GM20000 (cell line): ENCODE results near the gene ELMO1.
"Not testable (repeated sequence)": the region's sequence is repeated elsewhere in the genome, so short reads cannot be mapped to it uniquely, and the experiment has no call there.

ENCODE experiments used
- DNase-seq: peaks from one replicate; pipeline ENCODE4 v3.0.0; 2012; ENCODE audit warnings: low spot score
- TF ChIP-seq, protein P1 (sequence below): IDR thresholded peaks from 2 replicates; pipeline ENCODE4 v1.5.1; 2012; ENCODE audit warnings: mild to moderate bottlenecking, control low read depth; ENCODE audit errors: extremely low read depth, missing control alignments

The ELMO1 gene

DNA sequence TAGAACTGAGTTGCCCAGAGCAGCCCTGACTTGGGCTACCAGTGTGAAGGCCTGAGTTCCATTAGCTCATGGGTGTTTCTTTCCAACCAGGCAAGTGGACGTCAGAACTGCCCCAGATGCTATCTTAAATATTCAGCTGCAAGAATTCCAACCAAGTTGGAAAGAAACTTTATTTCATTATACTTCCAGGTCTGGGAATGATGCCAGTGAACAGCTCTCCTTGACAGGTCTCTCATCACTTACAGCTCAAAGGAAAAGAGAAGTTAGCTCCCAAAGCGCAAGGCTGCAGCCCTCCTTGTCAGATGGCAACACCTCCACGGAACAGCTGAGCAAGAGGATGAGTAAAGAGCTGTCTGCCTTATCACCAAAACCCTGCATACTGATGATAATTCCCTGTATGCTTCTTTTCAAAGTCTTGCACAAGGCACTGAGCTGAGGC is 468.8 kb downstream of the ELMO1 start:
- DNase-seq: no peak
- TF ChIP-seq, protein P1, sequence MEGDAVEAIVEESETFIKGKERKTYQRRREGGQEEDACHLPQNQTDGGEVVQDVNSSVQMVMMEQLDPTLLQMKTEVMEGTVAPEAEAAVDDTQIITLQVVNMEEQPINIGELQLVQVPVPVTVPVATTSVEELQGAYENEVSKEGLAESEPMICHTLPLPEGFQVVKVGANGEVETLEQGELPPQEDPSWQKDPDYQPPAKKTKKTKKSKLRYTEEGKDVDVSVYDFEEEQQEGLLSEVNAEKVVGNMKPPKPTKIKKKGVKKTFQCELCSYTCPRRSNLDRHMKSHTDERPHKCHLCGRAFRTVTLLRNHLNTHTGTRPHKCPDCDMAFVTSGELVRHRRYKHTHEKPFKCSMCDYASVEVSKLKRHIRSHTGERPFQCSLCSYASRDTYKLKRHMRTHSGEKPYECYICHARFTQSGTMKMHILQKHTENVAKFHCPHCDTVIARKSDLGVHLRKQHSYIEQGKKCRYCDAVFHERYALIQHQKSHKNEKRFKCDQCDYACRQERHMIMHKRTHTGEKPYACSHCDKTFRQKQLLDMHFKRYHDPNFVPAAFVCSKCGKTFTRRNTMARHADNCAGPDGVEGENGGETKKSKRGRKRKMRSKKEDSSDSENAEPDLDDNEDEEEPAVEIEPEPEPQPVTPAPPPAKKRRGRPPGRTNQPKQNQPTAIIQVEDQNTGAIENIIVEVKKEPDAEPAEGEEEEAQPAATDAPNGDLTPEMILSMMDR: no peak

DNA sequence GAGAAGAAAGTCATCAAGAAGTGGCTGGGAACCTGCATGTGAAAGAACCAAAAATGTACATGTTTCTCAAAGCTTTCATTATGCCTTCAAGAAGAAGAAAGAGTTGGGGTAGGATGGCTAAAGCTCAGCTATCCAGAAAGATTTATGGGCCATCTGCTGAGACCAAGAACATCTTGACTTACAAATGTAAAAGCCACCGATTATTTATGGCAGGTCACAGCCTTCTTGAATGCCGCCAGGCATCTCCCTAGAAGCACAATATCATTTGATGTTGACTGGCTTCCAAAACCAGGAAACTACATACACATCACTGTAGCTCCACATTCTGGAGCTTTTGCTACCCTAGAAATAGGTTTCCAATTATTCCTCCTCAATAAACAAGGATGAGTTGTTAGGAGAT is 470.2 kb downstream of the ELMO1 start:
- TF ChIP-seq, protein P1: no peak
- DNase-seq: no peak

DNA sequence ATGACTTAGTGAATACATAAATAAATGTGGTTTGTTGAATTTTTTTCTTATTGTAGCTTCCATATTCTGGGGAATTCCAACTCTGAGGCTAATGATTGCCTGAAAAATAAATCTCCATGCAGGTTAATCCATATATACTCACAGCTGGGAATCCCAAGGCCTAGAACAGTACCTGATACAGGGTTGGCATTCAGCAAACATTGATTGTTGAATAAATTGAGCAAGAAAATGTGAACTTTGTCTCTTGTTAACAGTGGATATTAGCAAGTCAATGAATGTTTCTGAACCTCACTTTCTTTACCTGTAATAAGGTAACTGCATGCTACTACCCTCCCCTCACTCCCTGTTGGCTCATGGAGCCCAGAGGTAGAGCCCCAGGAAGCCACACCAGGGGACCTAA is 470.8 kb downstream of the ELMO1 start:
- no peak for DNase-seq
- TF ChIP-seq, protein P1: no peak

DNA sequence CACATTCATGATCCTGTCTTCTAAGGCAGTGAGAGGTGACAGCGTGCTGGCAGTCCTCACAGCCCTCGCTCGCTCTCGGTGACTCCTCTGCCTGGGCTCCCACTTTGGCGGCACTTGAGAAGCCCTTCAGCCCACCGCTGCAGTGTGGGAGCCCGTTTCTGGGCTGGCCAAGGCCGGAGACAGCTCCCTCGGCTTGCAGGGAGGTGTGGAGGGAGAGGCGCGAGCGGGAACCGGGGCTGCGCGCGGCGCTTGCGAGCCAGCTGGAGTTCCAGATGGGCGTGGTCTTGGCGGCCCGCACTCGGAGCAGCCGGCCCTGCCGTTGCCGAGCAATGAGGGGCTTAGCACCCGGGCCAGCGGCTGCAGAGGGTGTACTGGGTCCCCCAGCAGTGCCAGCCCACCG is 475.1 kb downstream of the ELMO1 start:
- DNase-seq: not testable (repeated sequence)

DNA sequence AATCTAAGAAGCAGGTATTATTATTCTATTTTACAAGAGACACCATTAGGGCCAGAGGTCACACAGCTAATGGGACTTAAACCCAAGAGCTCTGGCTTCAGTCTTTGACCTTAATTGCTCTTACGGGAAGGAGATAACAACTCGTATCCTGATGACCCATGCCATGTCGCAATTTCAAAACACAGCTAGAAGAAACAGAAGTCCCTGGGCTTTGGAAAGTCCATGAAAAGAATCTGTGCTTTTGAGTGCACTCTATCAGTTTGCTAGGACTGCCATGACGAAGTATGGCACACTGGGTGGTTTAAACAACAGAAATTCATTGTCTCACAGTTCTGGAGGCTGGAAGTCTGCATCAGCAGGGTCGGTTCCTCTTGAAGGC is 476.5 kb downstream of the ELMO1 start:
- TF ChIP-seq, protein P1: no peak
- no peak for DNase-seq

DNA sequence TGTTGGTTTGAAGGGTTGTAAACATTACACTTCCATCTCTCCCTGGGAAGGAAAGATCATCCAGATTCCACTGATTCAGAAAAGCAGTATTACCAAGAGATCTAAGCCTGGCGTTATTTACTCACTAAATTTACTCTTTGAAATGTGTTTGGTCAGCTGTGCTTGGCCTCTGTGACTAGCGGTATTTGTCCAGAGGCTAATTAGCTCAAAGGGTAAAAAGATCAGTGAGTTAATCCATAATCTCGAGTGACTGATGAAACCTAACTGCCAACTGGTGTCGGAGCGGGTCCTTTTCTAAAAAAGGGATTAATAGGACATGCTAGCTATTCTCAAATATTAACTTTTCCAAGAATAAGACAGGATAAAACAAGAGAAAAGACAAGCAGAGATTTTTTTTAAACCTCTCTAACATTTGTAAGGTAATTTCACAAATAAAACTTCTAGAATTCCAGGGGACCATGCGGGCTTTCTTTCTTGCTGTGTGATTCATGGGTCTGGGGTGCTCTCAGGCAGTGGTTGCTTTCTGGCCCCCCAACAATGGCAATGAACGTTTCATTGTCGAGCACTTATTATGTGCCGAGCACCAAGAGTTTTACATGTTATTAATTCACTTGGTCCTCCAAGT is 477.0 kb downstream of the ELMO1 start:
- TF ChIP-seq, protein P1: no peak
- no peak for DNase-seq

DNA sequence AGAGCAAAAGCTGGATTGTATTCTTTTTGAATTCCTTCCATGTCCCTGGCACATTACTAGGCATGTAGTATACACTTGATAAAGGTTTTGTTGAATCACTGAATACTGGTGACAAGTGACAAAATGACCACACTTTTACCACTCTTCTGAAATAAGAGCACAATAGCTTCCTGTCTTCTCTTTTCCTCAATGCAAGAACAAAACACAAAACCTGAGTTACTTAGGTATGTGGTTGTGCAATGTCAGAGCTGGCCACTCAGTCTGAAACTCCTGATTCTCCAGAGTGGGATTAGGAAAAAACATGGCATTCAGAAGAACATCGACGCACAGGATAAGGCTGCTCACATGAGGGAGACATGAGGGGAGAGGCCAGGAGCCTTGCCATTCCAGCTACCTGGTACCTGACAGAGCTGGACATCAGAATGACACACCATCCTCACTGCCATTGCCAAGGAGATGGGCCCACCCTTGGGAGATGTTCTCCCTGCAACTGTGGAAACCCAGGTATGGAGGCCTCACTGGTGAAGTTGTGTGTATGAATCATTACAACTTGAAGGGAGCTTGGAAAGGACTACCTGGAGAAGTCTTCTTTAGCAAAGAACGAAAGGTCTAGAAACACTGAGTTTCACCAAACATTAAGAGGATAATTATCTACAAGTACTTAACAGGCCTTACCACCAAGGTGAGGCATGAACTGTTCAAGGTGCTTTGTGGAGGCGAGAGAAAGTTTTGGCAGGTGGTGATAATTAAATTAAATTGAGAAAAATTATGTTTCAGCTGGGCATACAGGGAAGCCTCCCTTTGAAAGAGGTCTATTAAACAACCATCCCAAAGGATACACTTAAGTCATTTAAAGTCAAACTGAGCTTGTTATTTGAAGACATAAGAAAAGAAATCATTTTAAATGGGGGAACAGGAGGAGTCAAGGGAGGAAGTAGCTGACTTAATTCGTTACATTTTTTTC is 477.8 kb downstream of the ELMO1 start:
- TF ChIP-seq, protein P1: no peak
- DNase-seq: no peak
